Endometrial microvascular endothelial cells (primary cell): ENCODE data around the gene MINDY1. TPM values are rescaled to one million over a fixed set of nuclear protein-coding genes. Genes with fewer than 3 reads are reported as not detected.

Experiments used
- in situ Hi-C: cut with HindIII; loops from 2 replicates; pipeline ENCODE4 v1.10.0; 2017; ENCODE audit warnings: low sequenced_read_pairs, low pct_unique_long_range_greater_than_20kb; ENCODE audit errors: inconsistent ontology term
- total RNA-seq: library from RNA; depleted of rRNA; stranded (reverse); fragments of >200 nt; gene quantifications from one replicate; pipeline ENCODE4 v1.2.3, GENCODE V29; 2015; ENCODE audit errors: inconsistent ontology term

The MINDY1 gene
- total RNA-seq, 1 donor from 2014 or later, result 9.4 TPM

DNA sequence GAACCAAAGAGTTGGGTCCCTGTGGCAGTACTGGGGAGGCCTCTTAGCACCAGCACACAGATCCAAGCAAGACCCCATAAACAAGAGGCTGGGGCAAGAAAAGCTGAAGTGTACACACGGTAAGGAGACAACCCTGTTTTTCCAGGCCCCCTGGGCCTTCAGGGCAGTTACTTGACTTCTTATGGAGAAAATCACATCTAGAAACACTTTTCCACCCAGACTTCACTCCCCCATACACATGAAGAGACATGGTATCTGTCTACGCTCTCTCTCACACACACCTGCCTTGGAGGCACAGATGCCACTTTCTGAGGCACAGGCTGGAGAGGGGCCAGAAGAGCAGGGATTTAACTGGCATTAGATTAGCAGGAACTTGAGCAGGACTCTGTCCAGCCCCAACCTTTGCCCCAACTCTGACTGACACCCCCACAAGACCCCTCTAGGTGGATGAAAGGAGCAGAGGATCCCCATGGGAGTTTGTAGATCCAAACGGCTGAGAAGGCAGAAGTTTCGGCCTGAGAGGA, 34.2 kb downstream of the MINDY1 start:
- in situ Hi-C loops, result no loop called here

DNA sequence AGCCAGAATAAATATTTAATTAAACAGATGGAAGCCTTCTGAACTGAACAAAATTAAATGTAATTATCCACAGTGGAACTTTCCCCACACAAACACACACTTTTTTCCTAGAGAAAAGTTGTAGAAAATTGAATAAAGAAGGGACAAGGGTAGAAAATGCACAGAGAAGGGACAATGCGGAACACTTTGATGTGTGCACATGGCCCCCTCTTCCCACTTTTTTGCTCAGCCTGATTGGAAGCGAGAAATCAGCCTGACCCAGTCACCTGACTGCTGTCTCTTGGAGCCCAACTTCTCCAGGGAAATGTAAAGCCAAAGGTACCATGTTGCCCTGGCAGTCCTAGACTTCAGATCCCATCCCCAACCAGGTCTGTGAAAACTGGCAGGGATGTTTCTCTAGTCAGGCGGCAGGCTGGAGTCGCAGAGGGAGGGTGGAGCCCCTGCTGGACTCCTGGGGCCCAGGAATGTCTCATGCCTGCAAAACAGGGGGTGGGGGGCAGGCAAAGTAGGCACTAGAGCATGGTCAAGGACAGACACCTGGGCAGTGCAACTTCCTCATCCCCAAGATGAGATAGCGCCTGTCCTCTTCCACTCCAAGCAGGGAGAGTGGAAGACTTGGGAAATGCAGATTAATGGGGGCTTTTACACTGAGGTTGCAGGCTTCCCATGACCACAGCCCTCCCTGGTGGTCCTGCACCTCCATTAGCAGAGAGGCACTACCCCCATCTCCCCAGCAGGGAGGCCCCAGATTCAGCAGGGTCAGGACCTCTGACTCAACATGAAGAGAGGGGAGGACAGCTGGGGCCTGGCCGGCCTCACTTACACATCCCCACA, 34.9 kb downstream of the MINDY1 start:
- in situ Hi-C loops, result no loop called here

GRCh38 chr1:150970808-150971582, 35.7 kb downstream of the MINDY1 start:
- in situ Hi-C loops, result no loop called here

DNA sequence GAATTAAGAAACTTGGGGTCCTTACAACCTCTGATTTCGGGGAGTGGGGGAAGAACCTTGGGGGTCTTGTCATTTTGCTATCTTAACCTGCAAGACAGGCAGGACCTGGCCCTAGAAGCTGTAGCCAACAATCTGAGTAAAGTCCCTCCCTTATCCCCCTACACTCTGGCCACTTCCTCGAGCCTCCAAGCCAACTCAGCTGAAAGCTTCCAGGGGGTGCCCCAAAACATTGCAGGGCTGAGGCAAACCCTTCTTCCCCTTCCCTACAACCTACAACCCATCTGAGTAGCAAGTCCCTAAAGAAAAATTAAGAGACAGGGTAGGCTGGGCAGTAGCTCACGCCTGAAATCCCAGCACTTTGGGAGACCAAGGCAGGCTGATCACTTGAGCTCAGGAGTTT, 37.1 kb downstream of the MINDY1 start:
- in situ Hi-C loops, result no loop called here

GRCh38 chr1:150968491-150968890, 38.2 kb downstream of the MINDY1 start:
- in situ Hi-C loops, result no loop called here

DNA sequence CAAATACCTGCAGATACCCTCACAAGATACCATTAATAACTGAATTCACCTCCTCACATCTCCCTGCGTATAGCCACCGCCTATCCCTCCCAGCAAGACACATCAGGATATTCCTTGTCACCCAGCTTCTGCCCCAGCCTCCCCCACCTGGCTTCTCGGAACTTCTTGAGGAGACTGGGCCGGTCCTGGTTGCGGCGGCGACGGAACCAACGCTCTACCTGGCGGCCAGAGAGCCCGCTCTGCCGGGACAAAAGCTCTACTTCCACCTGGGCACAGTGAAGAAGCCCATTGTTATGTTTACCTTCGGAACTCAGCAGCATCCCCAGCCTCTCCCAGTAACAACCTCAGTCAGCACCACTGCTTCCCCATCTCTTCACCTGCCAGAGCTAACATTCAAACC, 38.8 kb downstream of the MINDY1 start:
- in situ Hi-C loops, result no loop called here

DNA sequence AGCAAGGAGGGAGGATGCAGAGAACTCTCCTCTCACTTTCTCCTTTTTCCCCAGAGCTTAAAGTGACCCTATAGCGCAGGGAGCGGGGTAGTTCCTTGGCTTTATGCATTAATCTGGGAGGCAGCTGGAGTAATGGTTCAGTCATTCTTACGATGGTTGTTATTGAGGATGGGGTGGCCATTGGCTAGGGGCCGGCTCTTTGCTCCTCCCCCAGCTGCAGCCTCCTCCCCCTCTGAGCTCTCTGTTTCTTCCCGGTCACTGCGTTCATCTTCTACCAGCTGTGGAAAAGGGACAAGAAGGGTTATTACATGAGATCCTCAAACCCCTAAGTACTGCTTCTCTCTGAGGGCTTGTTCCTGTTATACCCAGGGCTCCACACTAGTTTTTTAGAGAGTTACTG, 40.7 kb downstream of the MINDY1 start:
- in situ Hi-C loops, result no loop called here

- in situ Hi-C loops, result no loop called here
Measured at GRCh38 chr1:150965605-150966004, 41.1 kb downstream of the MINDY1 start.

DNA sequence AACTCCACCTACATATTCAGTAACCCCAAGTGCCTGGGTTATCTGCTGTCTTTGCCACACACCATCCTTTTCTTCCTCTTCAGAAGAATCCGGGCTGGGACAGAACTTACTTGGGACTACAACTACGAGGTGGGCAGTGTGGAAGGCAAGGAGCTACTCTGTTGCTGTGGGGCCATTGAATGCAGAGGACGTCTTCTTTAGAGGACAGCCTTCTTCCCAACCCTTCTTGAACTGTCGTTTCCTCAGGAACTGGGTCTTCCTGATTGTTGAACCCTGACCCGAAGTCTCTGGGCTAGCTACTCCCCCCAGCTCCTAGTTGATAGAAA, 42.6 kb downstream of the MINDY1 start:
- in situ Hi-C loops, result no loop called here

DNA sequence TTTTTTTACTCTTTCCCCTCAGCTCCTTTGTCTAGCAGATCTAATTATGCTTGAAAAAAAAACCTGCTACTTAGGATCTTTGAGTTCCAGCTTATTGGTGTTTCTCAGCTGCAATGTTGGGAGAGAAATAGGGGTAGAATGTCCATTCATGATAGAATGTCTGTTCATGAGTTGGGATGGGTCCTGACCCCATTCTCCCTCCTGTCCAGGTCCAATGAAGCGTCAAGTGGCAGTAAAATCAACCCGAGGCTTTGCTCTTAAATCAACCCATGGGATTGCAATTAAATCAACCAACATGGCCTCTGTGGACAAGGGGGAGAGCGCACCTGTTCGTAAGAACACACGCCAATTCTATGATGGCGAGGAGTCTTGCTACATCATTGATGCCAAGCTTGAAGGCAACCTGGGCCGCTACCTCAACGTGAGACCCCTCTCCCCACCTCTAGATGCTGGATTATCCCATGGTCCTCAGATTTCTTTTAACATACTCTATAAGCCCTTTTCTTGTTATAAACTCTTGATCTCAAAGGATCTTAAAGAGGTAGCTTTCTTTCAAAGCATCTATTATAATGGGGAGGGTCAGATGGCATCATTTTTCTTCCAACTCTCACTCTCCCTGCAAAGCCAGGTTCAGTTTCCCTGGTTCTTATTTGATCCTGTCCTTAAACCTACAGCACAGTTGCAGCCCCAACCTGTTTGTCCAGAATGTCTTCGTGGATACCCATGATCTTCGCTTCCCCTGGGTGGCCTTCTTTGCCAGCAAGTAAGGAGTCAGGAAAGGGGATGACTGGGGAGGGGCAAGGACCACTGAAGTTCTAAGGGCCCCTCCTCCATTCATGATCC, 43.2 kb downstream of the MINDY1 start:
- in situ Hi-C loops, result no loop called here

DNA sequence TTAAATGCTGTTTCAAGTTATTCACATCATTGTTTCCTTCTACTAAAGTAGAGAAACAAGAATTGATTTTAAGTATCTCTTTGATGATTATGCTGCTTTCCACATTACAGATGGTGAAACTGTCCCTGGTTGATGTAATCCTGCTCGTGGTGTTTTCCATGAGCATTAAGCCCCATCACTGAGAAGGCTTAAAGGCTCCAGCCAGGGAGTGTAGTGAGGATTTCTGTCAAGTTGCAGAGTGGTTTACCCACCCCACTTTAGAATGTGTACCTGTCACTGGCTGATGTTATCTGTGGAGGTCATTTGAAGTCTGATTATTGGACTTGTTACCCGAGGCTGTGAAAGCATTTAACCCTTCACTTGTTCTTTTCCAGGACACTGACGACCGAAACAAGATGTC, 44.9 kb downstream of the MINDY1 start:
- in situ Hi-C loops, result no loop called here

DNA sequence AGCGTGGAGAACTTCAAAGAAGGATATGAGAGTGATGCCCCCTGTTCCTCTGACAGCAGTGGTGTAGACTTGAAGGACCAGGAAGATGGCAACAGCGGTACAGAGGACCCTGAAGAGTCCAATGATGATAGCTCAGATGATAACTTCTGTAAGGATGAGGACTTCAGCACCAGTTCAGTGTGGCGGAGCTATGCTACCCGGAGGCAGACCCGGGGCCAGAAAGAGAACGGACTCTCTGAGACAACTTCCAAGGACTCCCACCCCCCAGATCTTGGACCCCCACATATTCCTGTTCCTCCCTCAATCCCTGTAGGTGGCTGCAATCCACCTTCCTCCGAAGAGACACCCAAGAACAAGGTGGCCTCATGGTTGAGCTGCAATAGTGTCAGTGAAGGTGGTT, 46.1 kb downstream of the MINDY1 start:
- in situ Hi-C loops, result no loop called here

DNA sequence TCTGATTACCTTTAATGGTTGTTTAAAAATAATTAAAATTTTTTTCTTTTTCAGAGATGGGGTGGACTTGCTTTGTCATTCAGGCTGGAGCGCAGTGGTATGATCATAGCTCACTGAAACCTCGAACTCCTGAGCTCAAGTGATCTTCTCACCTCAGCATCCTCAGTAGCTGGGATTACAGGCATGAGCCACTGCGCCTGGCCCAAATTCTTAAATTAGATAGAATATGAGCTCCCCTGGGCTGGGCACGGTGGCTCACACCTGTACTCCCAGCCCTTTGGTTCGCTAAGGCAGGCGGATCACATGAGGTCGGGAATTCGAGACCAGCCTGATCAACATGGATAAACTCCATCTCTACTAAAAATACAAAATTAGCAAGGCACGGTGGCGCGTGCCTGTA, 49.0 kb downstream of the MINDY1 start:
- in situ Hi-C loops, result no loop called here

DNA sequence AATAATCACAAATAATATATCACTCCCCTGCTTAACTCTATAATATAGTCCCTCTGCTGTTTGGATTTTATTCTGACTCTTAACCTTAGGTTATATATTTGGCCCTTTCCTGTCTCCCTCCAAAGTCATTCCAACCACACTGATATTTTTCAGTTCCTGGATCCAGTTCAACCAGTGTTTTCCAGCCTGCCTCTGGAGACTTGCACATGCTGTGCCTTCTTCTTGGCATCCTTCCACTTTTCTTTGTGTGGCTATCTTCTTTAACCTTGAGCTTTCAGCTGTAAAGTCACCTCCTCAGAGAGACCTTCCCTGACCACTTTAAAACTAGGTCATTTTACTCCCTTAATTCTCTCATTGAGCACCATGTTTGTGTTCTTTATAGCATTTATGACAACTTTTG, 51.4 kb downstream of the MINDY1 start:
- in situ Hi-C loops, result no loop called here

DNA sequence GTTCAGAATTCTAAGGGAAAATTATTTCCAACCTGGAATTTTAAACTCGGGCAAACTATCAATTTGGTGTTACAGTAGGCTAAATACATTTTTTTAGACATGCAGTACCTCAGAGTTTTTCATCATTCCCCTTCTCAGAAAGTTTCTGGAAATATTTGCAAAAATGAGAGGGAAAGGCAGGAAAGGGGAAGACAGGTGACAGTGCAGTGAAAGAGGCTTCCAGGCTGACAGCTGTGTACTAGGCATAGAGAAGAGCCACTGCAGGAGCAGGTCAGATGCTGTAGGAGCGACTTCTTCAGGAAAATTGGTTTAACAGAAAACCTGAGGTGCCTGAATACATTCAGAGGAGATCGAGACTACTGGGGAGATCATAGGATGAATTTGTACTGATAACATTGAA, 52.0 kb downstream of the MINDY1 start:
- in situ Hi-C loops, result no loop called here

Other genes starting within 250 kb of the MINDY1 start
- gene CTSS, start 241.1 kb downstream of the MINDY1 start, total RNA-seq, result 74.1 TPM
- 4.8 TPM for gene CTSK, start 198.6 kb downstream of the MINDY1 start, total RNA-seq
- gene ARNT, start 130.3 kb downstream of the MINDY1 start, total RNA-seq, result 15.9 TPM
- not detected for gene CTXND2, start 119.8 kb downstream of the MINDY1 start, total RNA-seq
- 31.9 TPM for gene SETDB1, start 80.5 kb downstream of the MINDY1 start, total RNA-seq
- gene CERS2, start 32.1 kb downstream of the MINDY1 start, total RNA-seq, result 144 TPM
- gene ANXA9, start 24.6 kb downstream of the MINDY1 start, total RNA-seq, result not detected
- 6.3 TPM for gene PRUNE1, start 1.5 kb upstream of the MINDY1 start, total RNA-seq
- not detected for gene BNIPL, start 29.7 kb upstream of the MINDY1 start, total RNA-seq
- gene C1orf56, start 40.8 kb upstream of the MINDY1 start, total RNA-seq, result 4.6 TPM
- gene CDC42SE1, start 52.7 kb upstream of the MINDY1 start, total RNA-seq, result 75.7 TPM
- gene MLLT11, start 53.5 kb upstream of the MINDY1 start, total RNA-seq, result 14.2 TPM
- gene GABPB2, start 63.9 kb upstream of the MINDY1 start, total RNA-seq, result 14.4 TPM
- gene SEMA6C, start 139.7 kb upstream of the MINDY1 start, total RNA-seq, result 51.7 TPM
- 0.37 TPM for gene TNFAIP8L2, start 149.7 kb upstream of the MINDY1 start, total RNA-seq
- gene LYSMD1, start 159.0 kb upstream of the MINDY1 start, total RNA-seq, result 2.5 TPM
- gene SCNM1, start 159.2 kb upstream of the MINDY1 start, total RNA-seq, result 34.4 TPM
- not detected for gene TMOD4, start 169.1 kb upstream of the MINDY1 start, total RNA-seq
- 69.4 TPM for gene VPS72, start 183.3 kb upstream of the MINDY1 start, total RNA-seq
- 50.7 TPM for gene PIP5K1A, start 191.7 kb upstream of the MINDY1 start, total RNA-seq
- gene PSMD4, start 247.8 kb upstream of the MINDY1 start, total RNA-seq, result 163 TPM